IMR-90 (cell line): Measurements from ENCODE around the gene EXOC2. TPM values are rescaled to one million over a fixed set of nuclear protein-coding genes. Genes with fewer than 3 reads are reported as not detected.

Experiments
- ATAC-seq: fragments of 200-7000 bp; cut with Tn5 transposase; 2 replicates; pipeline ENCODE4 v1.9.1; 2020; ENCODE audit warnings: low read depth, mild to moderate bottlenecking, moderate library complexity
- BruUV-seq: library from RNA; stranded (reverse); fragments of 400-500 nt; replicated peaks from 2 replicates; lab custom pipeline; 2021; lab: Mats Ljungman, UMichigan
- CTCF ChIA-PET: fragments of 300-600 bp; formaldehyde crosslinking; extraction: SDS; loops from one replicate; lab custom pipeline; 2021; ENCODE audit warnings: antibody characterized with exemption; lab: Yijun Ruan, JAX
- POLR2A ChIA-PET: fragments of 300-600 bp; sonication (Branson Sonifier 250); formaldehyde crosslinking; loops from one replicate; lab custom pipeline; 2022; ENCODE audit warnings: antibody characterized with exemption; ENCODE audit not compliant: unreplicated experiment; lab: Charles Lee
- DNase-seq: peaks from one replicate; pipeline ENCODE4 v3.0.0; 2013
- H2AFZ ChIP-seq: replicated peaks from 2 replicates; pipeline ENCODE3; 2013; ENCODE audit warnings: low read length, mild to moderate bottlenecking; ENCODE audit not compliant: poor library complexity
- H2AK5ac ChIP-seq: 2 replicates; pipeline ENCODE4 v1.6.1; 2013; ENCODE audit warnings: low read depth, low read length, inconsistent platforms
- H2AK9ac ChIP-seq: replicated peaks from 2 replicates; pipeline ENCODE3; 2013; ENCODE audit warnings: mild to moderate bottlenecking, low read depth, low read length, moderate library complexity; ENCODE audit not compliant: poor library complexity
- H2BK120ac ChIP-seq: 2 replicates; pipeline ENCODE4 v1.6.1; 2013; ENCODE audit warnings: low read depth, low read length, inconsistent platforms
- H2BK15ac ChIP-seq: 3 replicates; pipeline ENCODE4 v1.6.1; 2013; ENCODE audit warnings: low read depth, low read length, inconsistent platforms
- H2BK20ac ChIP-seq: 2 replicates; pipeline ENCODE4 v1.6.1; 2013; ENCODE audit warnings: low read depth, mild to moderate bottlenecking, inconsistent platforms, low read length, moderate library complexity
- H2BK5ac ChIP-seq: 2 replicates; pipeline ENCODE4 v1.6.1; 2013; ENCODE audit warnings: mild to moderate bottlenecking, low read depth, low read length, inconsistent platforms; ENCODE audit not compliant: poor library complexity, severe bottlenecking
- H3K14ac ChIP-seq: replicated peaks from 2 replicates; pipeline ENCODE4 v1.6.1; 2013; ENCODE audit warnings: low read depth, low read length, inconsistent platforms
- H3K18ac ChIP-seq: 2 replicates; pipeline ENCODE4 v1.6.1; 2013; ENCODE audit warnings: low read depth, low read length, control low read depth
- H3K23ac ChIP-seq: 2 replicates; pipeline ENCODE4 v1.6.1; 2013; ENCODE audit warnings: low read depth, low read length, inconsistent platforms
- H3K27ac ChIP-seq: 2 replicates; pipeline ENCODE4 v1.5.1; 2013; ENCODE audit warnings: mild to moderate bottlenecking, control low read depth, low read length; ENCODE audit not compliant: insufficient read depth
- H3K27me3 ChIP-seq: 2 replicates; pipeline ENCODE4 v1.6.1; 2013; ENCODE audit warnings: low read length; ENCODE audit not compliant: control insufficient read depth, insufficient read depth
- H3K36me3 ChIP-seq: 2 replicates; pipeline ENCODE4 v1.6.1; 2013; ENCODE audit warnings: low read length, mixed read lengths; ENCODE audit not compliant: control insufficient read depth, insufficient read depth
- H3K4ac ChIP-seq: 2 replicates; pipeline ENCODE4 v1.6.1; 2013; ENCODE audit warnings: low read depth, low read length, inconsistent platforms
- H3K4me1 ChIP-seq: 2 replicates; pipeline ENCODE4 v1.6.1; 2013; ENCODE audit warnings: low read length, mixed read lengths; ENCODE audit not compliant: control insufficient read depth, insufficient read depth
- H3K4me2 ChIP-seq: 2 replicates; pipeline ENCODE4 v1.6.1; 2013; ENCODE audit warnings: low read depth, mild to moderate bottlenecking, control low read depth, low read length, moderate library complexity
- H3K4me3 ChIP-seq: 2 replicates; pipeline ENCODE4 v1.5.1; 2013; ENCODE audit warnings: low read depth, mild to moderate bottlenecking, control low read depth, low read length, moderate library complexity; ENCODE audit not compliant: insufficient read depth
- H3K56ac ChIP-seq: 2 replicates; pipeline ENCODE4 v1.6.1; 2013; ENCODE audit warnings: low read length, inconsistent platforms; ENCODE audit not compliant: insufficient read depth; ENCODE audit errors: extremely low read depth
- H3K79me1 ChIP-seq, 2 experiments: 2 replicates each; pipeline ENCODE4 v1.6.1; 2013; ENCODE audit warnings: low read length in 2 of 2, inconsistent platforms in 1 of 2, low read depth in 1 of 2
- H3K9ac ChIP-seq: 2 replicates; pipeline ENCODE4 v1.6.1; 2013; ENCODE audit warnings: low read depth, low read length, control low read depth
- H3K9me1 ChIP-seq: 2 replicates; pipeline ENCODE4 v1.6.1; 2013; ENCODE audit warnings: low read length, inconsistent platforms; ENCODE audit not compliant: insufficient read depth
- H3K9me3 ChIP-seq: 2 replicates; pipeline ENCODE4 v1.6.1; 2013; ENCODE audit warnings: low read length; ENCODE audit not compliant: control insufficient read depth, insufficient read depth
- H4K20me1 ChIP-seq: 2 replicates; pipeline ENCODE4 v1.6.1; 2013; ENCODE audit warnings: low read length, inconsistent platforms; ENCODE audit not compliant: insufficient read depth
- H4K5ac ChIP-seq: 2 replicates; pipeline ENCODE4 v1.6.1; 2013; ENCODE audit warnings: mild to moderate bottlenecking, low read depth, low read length, control low read depth
- H4K8ac ChIP-seq, 2 experiments: 2 replicates each; pipeline ENCODE4 v1.6.1; 2013; ENCODE audit warnings: low read depth in 2 of 2, low read length in 2 of 2, control low read depth in 1 of 2, inconsistent platforms in 1 of 2
- H4K91ac ChIP-seq: 2 replicates; pipeline ENCODE4 v1.6.1; 2013; ENCODE audit warnings: low read depth, low read length, inconsistent platforms; ENCODE audit not compliant: insufficient read depth
- BHLHE40 ChIP-seq: fragments of 150-350 bp; IDR thresholded peaks from 2 replicates; pipeline ENCODE4 v1.6.1; 2016; ENCODE audit warnings: mild to moderate bottlenecking, low read depth, low read length
- CHD1 ChIP-seq: IDR thresholded peaks from 2 replicates; pipeline ENCODE4 v1.6.1; 2012; ENCODE audit warnings: low read depth, low read length, improper control_type of control experiment
- MAFK ChIP-seq: IDR thresholded peaks from 2 replicates; pipeline ENCODE4 v1.6.1; 2012; ENCODE audit warnings: low read depth, low read length, improper control_type of control experiment
- MXI1 ChIP-seq: IDR thresholded peaks from 2 replicates; pipeline ENCODE4 v1.6.1; 2012; ENCODE audit warnings: low read depth, mild to moderate bottlenecking, low read length, moderate library complexity, borderline replicate concordance
- POLR2A ChIP-seq: IDR thresholded peaks from 2 replicates; pipeline ENCODE4 v1.6.1; 2012; ENCODE audit warnings: mild to moderate bottlenecking, low read depth, low read length
- RAD21 ChIP-seq: IDR thresholded peaks from 2 replicates; pipeline ENCODE4 v1.6.1; 2012; ENCODE audit warnings: low read length, improper control_type of control experiment
- SMC3 ChIP-seq: fragments of 150-350 bp; IDR thresholded peaks from 2 replicates; pipeline ENCODE4 v1.6.1; 2016; ENCODE audit warnings: low read depth, mild to moderate bottlenecking, antibody characterized with exemption, low read length, moderate library complexity
- WGBS, 2 experiments: methylation state at CpG; one replicate each; pipeline versions ENCODE4 v1.1.5 to v1.1.7; 2013; ENCODE audit warnings: missing lambda C conversion rate in 2 of 2; ENCODE audit not compliant: insufficient read length in 1 of 2; ENCODE audit errors: extremely low coverage in 2 of 2; 5-methylcytosine and 5-hydroxymethylcytosine counted together
- dilution Hi-C: fragments of 300-500 bp; cut with HindIII; formaldehyde crosslinking; loops from one replicate; pipeline ENCODE4 v1.14.3; 2018; ENCODE audit warnings: low sequenced_read_pairs; ENCODE audit not compliant: unreplicated experiment
- in situ Hi-C: fragments of 300-500 bp; cut with MboI; formaldehyde crosslinking; loops from 3 replicates; pipeline ENCODE4 v1.14.3; 2019; ENCODE audit warnings: low sequenced_read_pairs, inconsistent platforms, mixed read lengths
- intact Hi-C: fragments of 100-400 bp; cut with micrococcal nuclease; formaldehyde crosslinking; loops from 2 replicates; pipeline ENCODE4 v1.10.0; 2022
- polyA plus RNA-seq, 3 experiments: library from polyadenylated mRNA; depleted of rRNA; stranded (reverse); fragments of >200 nt; gene quantifications; 2 replicates each; pipeline ENCODE4 v1.2.3, GENCODE V29; 2012; ENCODE audit warnings: low replicate concordance in 1 of 3
- total RNA-seq: library from RNA; depleted of rRNA; stranded (reverse); fragments of >200 nt; gene quantifications from 2 replicates; pipeline ENCODE4 v1.2.3, GENCODE V29; 2012
- TF ChIP-seq, protein P1 (sequence below): conservative IDR thresholded peaks from 2 replicates; pipeline ENCODE4 v1.5.1; 2012; ENCODE audit warnings: mild to moderate bottlenecking, low read depth, low read length, improper control_type of control experiment
- TF ChIP-seq, protein P2 (sequence below): fragments of 150-350 bp; IDR thresholded peaks from 2 replicates; pipeline ENCODE4 v1.6.1; 2017; ENCODE audit warnings: mild to moderate bottlenecking, antibody characterized with exemption, low read length, low read depth

The EXOC2 gene
- total and polyA plus RNA-seq, 2 of the 4 experiments (the other 2 are of a cell fraction) = 13.1 to 37.3 TPM

DNA sequence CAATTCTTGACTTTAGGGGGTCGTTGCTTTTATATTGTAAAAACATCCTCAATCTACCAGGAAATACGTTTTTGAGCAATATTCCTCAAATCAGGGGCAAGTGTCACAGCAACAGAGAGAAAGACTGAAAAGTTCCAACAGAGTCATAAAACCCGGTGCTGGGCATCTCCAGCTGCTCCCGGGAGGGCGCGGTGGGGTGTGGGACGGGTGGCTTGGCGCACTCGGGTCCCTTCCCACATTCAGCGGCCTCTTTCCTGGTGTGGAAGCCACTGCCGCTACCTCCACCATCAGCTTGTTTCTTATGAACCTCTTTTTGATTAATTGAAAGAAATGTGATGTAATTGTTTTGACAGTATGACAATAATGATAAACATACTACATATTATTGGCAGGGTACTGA, 203.2 kb downstream of the EXOC2 start:
- H4K5ac ChIP-seq = no peak overlapping the region
- no peak overlapping the region for H3K56ac ChIP-seq
- H3K4me3 ChIP-seq = no peak overlapping the region
- no peak for DNase-seq
- no peak overlapping the region for H3K27ac ChIP-seq
- no peak for ATAC-seq
- peaks cover 19% of the 10 kb centered on the region for H3K36me3 ChIP-seq
- TF ChIP-seq RAD21 (no peak), MXI1 (no peak), MAFK (no peak), POLR2A (no peak), CHD1 (no peak), SMC3 (no peak), BHLHE40 (no peak)
- TF ChIP-seq, protein P1, sequence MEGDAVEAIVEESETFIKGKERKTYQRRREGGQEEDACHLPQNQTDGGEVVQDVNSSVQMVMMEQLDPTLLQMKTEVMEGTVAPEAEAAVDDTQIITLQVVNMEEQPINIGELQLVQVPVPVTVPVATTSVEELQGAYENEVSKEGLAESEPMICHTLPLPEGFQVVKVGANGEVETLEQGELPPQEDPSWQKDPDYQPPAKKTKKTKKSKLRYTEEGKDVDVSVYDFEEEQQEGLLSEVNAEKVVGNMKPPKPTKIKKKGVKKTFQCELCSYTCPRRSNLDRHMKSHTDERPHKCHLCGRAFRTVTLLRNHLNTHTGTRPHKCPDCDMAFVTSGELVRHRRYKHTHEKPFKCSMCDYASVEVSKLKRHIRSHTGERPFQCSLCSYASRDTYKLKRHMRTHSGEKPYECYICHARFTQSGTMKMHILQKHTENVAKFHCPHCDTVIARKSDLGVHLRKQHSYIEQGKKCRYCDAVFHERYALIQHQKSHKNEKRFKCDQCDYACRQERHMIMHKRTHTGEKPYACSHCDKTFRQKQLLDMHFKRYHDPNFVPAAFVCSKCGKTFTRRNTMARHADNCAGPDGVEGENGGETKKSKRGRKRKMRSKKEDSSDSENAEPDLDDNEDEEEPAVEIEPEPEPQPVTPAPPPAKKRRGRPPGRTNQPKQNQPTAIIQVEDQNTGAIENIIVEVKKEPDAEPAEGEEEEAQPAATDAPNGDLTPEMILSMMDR = no peak
- TF ChIP-seq, protein P2, sequence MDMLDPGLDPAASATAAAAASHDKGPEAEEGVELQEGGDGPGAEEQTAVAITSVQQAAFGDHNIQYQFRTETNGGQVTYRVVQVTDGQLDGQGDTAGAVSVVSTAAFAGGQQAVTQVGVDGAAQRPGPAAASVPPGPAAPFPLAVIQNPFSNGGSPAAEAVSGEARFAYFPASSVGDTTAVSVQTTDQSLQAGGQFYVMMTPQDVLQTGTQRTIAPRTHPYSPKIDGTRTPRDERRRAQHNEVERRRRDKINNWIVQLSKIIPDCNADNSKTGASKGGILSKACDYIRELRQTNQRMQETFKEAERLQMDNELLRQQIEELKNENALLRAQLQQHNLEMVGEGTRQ = no peak
- no TSS peak for BruUV-seq
- H2BK20ac ChIP-seq = no peak overlapping the region
- H3K23ac ChIP-seq = no peak overlapping the region
- no peak overlapping the region for H2AK5ac ChIP-seq
- no peak overlapping the region for H3K4me2 ChIP-seq
- H3K4me1 ChIP-seq = no peaks in the 10 kb centered on the region
- no peak overlapping the region for H3K4ac ChIP-seq
- H3K14ac ChIP-seq = no peak overlapping the region
- no peak overlapping the region for H4K91ac ChIP-seq
- in situ Hi-C loops (no loop called here), dilution Hi-C loops (no loop called here), intact Hi-C loops (loop anchor here (5.0 kb wide), 1 partner anchor 152 kb away; no protein-coding TSS in a partner anchor)
- no peak overlapping the region for H2BK120ac ChIP-seq
- H3K79me1 ChIP-seq = no peaks in the 10 kb centered on the region
- no peak overlapping the region for H2BK5ac ChIP-seq
- H4K8ac ChIP-seq = no peak overlapping the region
- no peaks in the 10 kb centered on the region for H3K27me3 ChIP-seq
- no peaks in the 10 kb centered on the region for H4K20me1 ChIP-seq
- CTCF ChIA-PET = no interaction called here
- H2AK9ac ChIP-seq = no peak overlapping the region
- no peak overlapping the region for H3K18ac ChIP-seq
- WGBS, 2 experiments = no CpG with 5 or more reads among the region's 11 CpGs
- POLR2A ChIA-PET = no interaction called here
- no peaks in the 10 kb centered on the region for H3K9me3 ChIP-seq
- H2BK15ac ChIP-seq = no peak overlapping the region
- no peak overlapping the region for H3K9ac ChIP-seq
- peaks cover 4% of the 10 kb centered on the region for H3K9me1 ChIP-seq
- H2AFZ ChIP-seq = no peak overlapping the region
